GM12878 (cell line): ENCODE results near the gene OXER1. TPM values are rescaled to one million over a fixed set of nuclear protein-coding genes. Genes with fewer than 3 reads are reported as not detected.
A peak's percentile ranks its signal among the peaks of the same experiment; 100 is the strongest.

ENCODE experiments used
- ATAC-seq: fragments of 200-7000 bp; cut with Tn5 transposase; 3 replicates; pipeline ENCODE4 v1.9.1; 2020; ENCODE audit warnings: mild to moderate bottlenecking, moderate library complexity
- Bru-seq: library from RNA; stranded (reverse); fragments of 400-500 nt; gene quantifications from one replicate; lab custom pipeline; 2021; lab: Mats Ljungman, UMichigan
- BruChase-seq, 2 experiments: library from RNA; stranded (reverse); fragments of 400-500 nt; gene quantifications; one replicate each; lab custom pipeline; 2021; lab: Mats Ljungman, UMichigan
- BruUV-seq: library from RNA; stranded (reverse); fragments of 400-500 nt; replicated peaks from 2 replicates; lab custom pipeline; 2021; lab: Mats Ljungman, UMichigan
- CTCF ChIA-PET: fragments of 300-600 bp; sonication (Branson Sonifier 250); formaldehyde crosslinking; extraction: SDS; loops from one replicate; lab custom pipeline; 2021; ENCODE audit warnings: inconsistent platforms; lab: Yijun Ruan, JAX
- POLR2A ChIA-PET: fragments of 350-600 bp; formaldehyde crosslinking; extraction: SDS; loops from one replicate; lab custom pipeline; 2021; ENCODE audit warnings: inconsistent platforms; lab: Charles Lee
- RAD21 ChIA-PET: fragments of 300-600 bp; sonication (Branson Sonifier 250); formaldehyde crosslinking; loops from one replicate; lab custom pipeline; 2023; ENCODE audit warnings: antibody characterized with exemption; ENCODE audit not compliant: unreplicated experiment; lab: Charles Lee
- SMC1A ChIA-PET: fragments of 300-600 bp; sonication (Branson Sonifier 250); formaldehyde crosslinking; loops from one replicate; lab custom pipeline; 2023; ENCODE audit not compliant: unreplicated experiment, uncharacterized antibody; lab: Charles Lee
- DNase-seq: peaks from one replicate; pipeline ENCODE4 v3.0.0-alpha.2; 2011; ENCODE audit warnings: low read depth, low spot score
- FAIRE-seq: peaks from 3 replicates; lab custom pipeline; 2011; peaks lifted over from hg19 to GRCh38; lab: Jason Lieb, UNC
- H2AFZ ChIP-seq: 2 replicates; pipeline ENCODE4 v1.6.0; 2011; ENCODE audit warnings: low read depth, low read length, control low read depth; ENCODE audit not compliant: control insufficient read depth
- H3K27ac ChIP-seq: 2 replicates; pipeline ENCODE4 v1.5.1; 2011; ENCODE audit warnings: control low read depth; ENCODE audit not compliant: control insufficient read depth, insufficient read depth
- H3K27me3 ChIP-seq, 2 experiments: replicated peaks in 1 of 2; 2 replicates each; pipeline versions ENCODE4 v1.6.0 to v1.6.1; 2011; ENCODE audit warnings: low read length in 1 of 2; ENCODE audit not compliant: control insufficient read depth in 2 of 2, insufficient read depth in 2 of 2
- H3K36me3 ChIP-seq, 2 experiments: 2 replicates each; pipeline ENCODE4 v1.5.1; 2011; ENCODE audit warnings: low read length in 1 of 2; ENCODE audit not compliant: control insufficient read depth in 2 of 2, insufficient read depth in 2 of 2
- H3K4me1 ChIP-seq: 2 replicates; pipeline ENCODE4 v1.6.1; 2011; ENCODE audit warnings: mild to moderate bottlenecking, low read length, moderate library complexity, mixed read lengths; ENCODE audit not compliant: control insufficient read depth, insufficient read depth
- H3K4me2 ChIP-seq: 2 replicates; pipeline ENCODE4 v1.6.0; 2011; ENCODE audit warnings: control low read depth; ENCODE audit not compliant: control insufficient read depth, insufficient read depth
- H3K4me3 ChIP-seq: fragments of 200-600 bp; sonication (generic); 2 replicates; pipeline ENCODE4 v1.5.1; 2016
- H3K79me2 ChIP-seq: 2 replicates; pipeline ENCODE4 v1.6.0; 2011; ENCODE audit warnings: low read length; ENCODE audit not compliant: control insufficient read depth, insufficient read depth
- H3K9ac ChIP-seq: 2 replicates; pipeline ENCODE4 v1.8.0; 2011; ENCODE audit warnings: low read length, control low read depth, mixed read lengths; ENCODE audit not compliant: control insufficient read depth, insufficient read depth
- H3K9me3 ChIP-seq: replicated peaks from 3 replicates; pipeline ENCODE4 v1.5.1; 2011; ENCODE audit warnings: mild to moderate bottlenecking, low read length; ENCODE audit not compliant: control insufficient read depth, insufficient read depth
- H4K20me1 ChIP-seq: 2 replicates; pipeline ENCODE4 v1.6.0; 2011; ENCODE audit not compliant: control insufficient read depth, insufficient read depth
- EP300 ChIP-seq, 2 experiments: fragments of 150-350 bp in 1 of 2; IDR thresholded peaks; 2 replicates each; pipeline ENCODE4 v1.6.1; 2011 to 2012; ENCODE audit warnings: low read depth in 2 of 2, low read length in 2 of 2, borderline replicate concordance in 1 of 2, improper control_type of control experiment in 1 of 2, inconsistent platforms in 1 of 2; ENCODE audit not compliant: control insufficient read depth in 1 of 2
- HCFC1 ChIP-seq: fragments of 150-350 bp; IDR thresholded peaks from 2 replicates; pipeline ENCODE4 v1.6.1; 2014; ENCODE audit warnings: low read length
- JUNB ChIP-seq: IDR thresholded peaks from 2 replicates; pipeline ENCODE4 v1.6.1; 2016; ENCODE audit warnings: antibody characterized with exemption, mild to moderate bottlenecking
- KLF5 ChIP-seq: fragments of 450-650 bp; IDR thresholded peaks from 2 replicates; pipeline ENCODE4 v1.6.1; 2014; ENCODE audit warnings: mild to moderate bottlenecking; ENCODE audit not compliant: partially characterized antibody
- MEF2B ChIP-seq: fragments of 450-650 bp; IDR thresholded peaks from 2 replicates; pipeline ENCODE4 v1.6.1; 2018; ENCODE audit warnings: mild to moderate bottlenecking, moderate library complexity; ENCODE audit not compliant: partially characterized antibody, poor library complexity, severe bottlenecking
- MXI1 ChIP-seq: fragments of 150-350 bp; IDR thresholded peaks from 2 replicates; pipeline ENCODE4 v1.6.1; 2011; ENCODE audit warnings: low read depth, mild to moderate bottlenecking, inconsistent platforms, low read length, improper control_type of control experiment
- RELA ChIP-seq: fragments of 450-650 bp; IDR thresholded peaks from 2 replicates; pipeline ENCODE4 v1.8.0; 2014; ENCODE audit warnings: borderline replicate concordance; ENCODE audit not compliant: partially characterized antibody
- SIX5 ChIP-seq: IDR thresholded peaks from 2 replicates; pipeline ENCODE4 v1.6.1; 2011; ENCODE audit warnings: mild to moderate bottlenecking, low read depth, low read length, moderate library complexity; ENCODE audit not compliant: severe bottlenecking
- SMAD1 ChIP-seq: fragments of 450-650 bp; IDR thresholded peaks from 2 replicates; pipeline ENCODE4 v1.6.1; 2018; ENCODE audit warnings: mild to moderate bottlenecking, low read depth; ENCODE audit not compliant: partially characterized antibody
- SP1 ChIP-seq: IDR thresholded peaks from one replicate; pipeline ENCODE4 v1.6.1; 2011; ENCODE audit warnings: low read depth, low read length
- TBL1XR1 ChIP-seq: IDR thresholded peaks from 2 replicates; pipeline ENCODE4 v1.6.1; 2012; ENCODE audit warnings: low read depth, low read length, improper control_type of control experiment
- ZNF274 ChIP-seq: IDR thresholded peaks from one replicate; pipeline ENCODE4 v1.8.0; 2011; ENCODE audit not compliant: insufficient read length, insufficient read depth
- WGBS: methylation state at CpG from one replicate; pipeline ENCODE4 v1.1.6; 2016; ENCODE audit warnings: low lambda C conversion rate; ENCODE audit not compliant: insufficient replicate concordance, insufficient coverage; ENCODE audit errors: missing lambda C conversion rate; 5-methylcytosine and 5-hydroxymethylcytosine counted together
- in situ Hi-C: fragments of 300-500 bp; cut with MboI; formaldehyde crosslinking; loops from 9 replicates; pipeline ENCODE4 v1.14.3; 2018; ENCODE audit warnings: mixed read lengths
- intact Hi-C: fragments of 100-400 bp; cut with micrococcal nuclease; formaldehyde crosslinking; loops from one replicate; pipeline ENCODE4 v1.14.2; 2022; ENCODE audit not compliant: unreplicated experiment
- long read RNA-seq, 2 experiments: library from polyadenylated mRNA; unstranded; transcript quantifications; one replicate each; pipeline ENCODE4 v2.0.0, GENCODE V29; 2019 to 2020
- polyA minus RNA-seq, 3 experiments: library from RNA; depleted of rRNA, polyadenylated mRNA; stranded (reverse); fragments of >200 nt; gene quantifications; 2 replicates each; pipeline ENCODE4 v1.2.3, GENCODE V29; 2011
- polyA plus RNA-seq, 11 experiments: library from polyadenylated mRNA; depleted of rRNA in 4 of 11; unstranded in 6 of 11; stranded (reverse) in 5 of 11; fragments of >200 nt; fragmentation: Nextera tagmentation in 4 of 11; fragmentation: Illumina TruSeq in 1 of 11; extraction: Ambion mirVana in 4 of 11; extraction: Trizol in 1 of 11; gene quantifications; 1 replicate in 1 of 11; 2 replicates in 10 of 11; pipeline versions ENCODE4 v1.2.1 to v1.2.3, GENCODE V29; 2011 to 2016; ENCODE audit warnings: inconsistent platforms in 2 of 11, missing spikeins in 2 of 11, low read depth in 1 of 11
- total RNA-seq, 4 experiments: library from RNA; depleted of rRNA in 3 of 4; stranded (reverse); fragments of >200 nt in 3 of 4; fragmentation: Illumina TruSeq in 1 of 4; extraction: Trizol in 1 of 4; gene quantifications; 2 replicates each; pipeline versions ENCODE4 v1.2.1 to v1.2.3, GENCODE V29; 2013 to 2021
- TF ChIP-seq, protein P1 (sequence below): fragments of 150-350 bp; IDR thresholded peaks from 2 replicates; pipeline ENCODE4 v1.6.1; 2014; ENCODE audit warnings: mild to moderate bottlenecking, low read depth, low read length
- TF ChIP-seq, protein P2 (sequence below): IDR thresholded peaks from 2 replicates; pipeline ENCODE4 v1.6.1; 2012; ENCODE audit warnings: low read length, inconsistent platforms
- TF ChIP-seq, protein P3 (sequence below): fragments of 450-650 bp; IDR thresholded peaks from 2 replicates; pipeline ENCODE4 v1.6.1; 2017; ENCODE audit warnings: mild to moderate bottlenecking, low read depth, inconsistent platforms; ENCODE audit not compliant: poor library complexity, severe bottlenecking

Gene OXER1, protein sequence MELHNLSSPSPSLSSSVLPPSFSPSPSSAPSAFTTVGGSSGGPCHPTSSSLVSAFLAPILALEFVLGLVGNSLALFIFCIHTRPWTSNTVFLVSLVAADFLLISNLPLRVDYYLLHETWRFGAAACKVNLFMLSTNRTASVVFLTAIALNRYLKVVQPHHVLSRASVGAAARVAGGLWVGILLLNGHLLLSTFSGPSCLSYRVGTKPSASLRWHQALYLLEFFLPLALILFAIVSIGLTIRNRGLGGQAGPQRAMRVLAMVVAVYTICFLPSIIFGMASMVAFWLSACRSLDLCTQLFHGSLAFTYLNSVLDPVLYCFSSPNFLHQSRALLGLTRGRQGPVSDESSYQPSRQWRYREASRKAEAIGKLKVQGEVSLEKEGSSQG
- 4.2 and 6.5 TPM in 2 replicates for total RNA-seq (2013; cell fraction: nucleolus; rRNA removed)
- 2.5 and 2.9 TPM in 2 replicates for total RNA-seq (2014; rRNA removed)
- 1.6 and 2.0 TPM in 2 replicates for total RNA-seq (2014; rRNA removed; fragmentation: Illumina TruSeq; extraction: Trizol)
- total RNA-seq (2021), result 6.6 and 7.6 TPM in 2 replicates
- polyA plus RNA-seq (2011; ENCODE audit: low read depth), result 3.2 TPM
- 1.4 and 3.8 TPM in 2 replicates for polyA plus RNA-seq (2011; rRNA removed)
- polyA plus RNA-seq (2011; cell fraction: cytosol; rRNA removed), result 4.1 and 6.7 TPM in 2 replicates
- polyA plus RNA-seq (2011; cell fraction: nucleus; rRNA removed), result 22.8 and 24.8 TPM in 2 replicates
- 4.7 and 6.5 TPM in 2 replicates for polyA plus RNA-seq (2012)
- 0.51 and 2.0 TPM in 2 replicates for polyA plus RNA-seq (2014; fragmentation: Illumina TruSeq; extraction: Trizol)
- under 1 TPM; 0.11 to 0.13 TPM for polyA plus RNA-seq (2014; fragmentation: Nextera tagmentation; extraction: Ambion mirVana)
- 6.1 and 6.6 TPM in 2 replicates for polyA plus RNA-seq (2014; rRNA removed)
- polyA plus RNA-seq (2016; fragmentation: Nextera tagmentation; extraction: Ambion mirVana), result 1 to 10 TPM; 5.3 to 8.6 TPM
- polyA minus RNA-seq (2011; rRNA and poly(A)+ RNA removed), result 3.1 and 6.3 TPM in 2 replicates
- polyA minus RNA-seq (2011; cell fraction: cytosol; rRNA and poly(A)+ RNA removed), result 1.3 and 2.5 TPM in 2 replicates
- polyA minus RNA-seq (2011; cell fraction: nucleus; rRNA and poly(A)+ RNA removed), result 3.4 and 6.2 TPM in 2 replicates
- percentile 54 among the genes with signal in this experiment for Bru-seq, nascent RNA
- BruChase-seq, experiment 1, labeled RNA remaining after a 6-hour chase, result percentile 75 among the genes with signal in this experiment
- percentile 63 among the genes with signal in this experiment for BruChase-seq, experiment 2, labeled RNA remaining after a 2-hour chase
- long read RNA-seq, experiment 1, partial matches to known transcripts, result 0 of 2 reads
- long read RNA-seq, experiment 1, other reads (novel, unspliced or antisense), result 0 of 2 reads
- long read RNA-seq, experiment 2, result 0 reads

DNA sequence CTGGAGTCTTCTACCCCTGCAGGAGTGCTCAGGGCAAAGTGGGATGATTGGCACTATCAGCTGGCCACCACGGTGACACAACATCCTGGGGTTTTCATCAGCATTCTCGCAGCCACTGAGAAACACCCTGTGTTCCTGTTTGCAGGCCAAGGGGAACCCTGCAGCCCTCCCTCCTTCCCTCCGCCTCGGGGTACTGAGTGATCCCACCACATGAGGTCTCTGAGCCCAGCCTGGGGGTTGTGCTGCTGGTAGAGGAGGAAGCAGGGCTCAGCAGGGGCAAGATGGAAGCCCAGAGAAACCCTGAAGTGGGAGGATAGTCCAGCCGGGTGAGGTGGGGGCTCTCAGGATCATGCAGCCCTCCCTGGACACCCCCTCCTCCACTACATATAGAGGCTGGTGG, at the start of gene OXER1:
Gene OXER1, minus strand, starts transcription at position 40 of the 400 bp plus-strand sequence. CDS start 73 bp downstream, outside the sequence.
- Histone ChIP-seq H3K36me3 (no peaks in the 10 kb centered on the region; a peak in 2 of 4 replicates), H3K4me2 (no peak within 1 kb of the TSS), H3K9me3 (no peaks in the 10 kb centered on the region), H3K4me1 (no peaks in the 10 kb centered on the region), H3K4me3 (no peak within 1 kb of the TSS), H2AFZ (no peak within 1 kb of the TSS), H3K27ac (no peak within 1 kb of the TSS), H3K79me2 (no peaks in the 10 kb centered on the region), H3K27me3 (no peaks in the 10 kb centered on the region), H4K20me1 (no peaks in the 10 kb centered on the region), H3K9ac (no peak within 1 kb of the TSS)
- ChIA-PET RAD21 (interaction anchor here (0.6 kb wide), 1 partner anchor 31 kb away, joined by 5 read pairs; no protein-coding TSS in a partner anchor), SMC1A (no interaction called here), POLR2A (no interaction called here), CTCF (no interaction called here)
- intact Hi-C loops (no loop called here), in situ Hi-C loops (no loop called here)
- no peak for DNase-seq
- BruUV-seq, result no TSS peak
- ATAC-seq, result no peak
- no peak for FAIRE-seq
- WGBS, result 30% methylated on average over 5 of the region's 5 CpGs
- TF ChIP-seq HCFC1 (no peak), ZNF274 (no peak), SMAD1 (no peak), SIX5 (no peak), SP1 (no peak), EP300 (IDR thresholded peaks at IDR 0.05; ENCODE audit: borderline replicate concordance in 1 of 2, control insufficient read depth in 1 of 2, low read depth in 2 of 2, low read length in 2 of 2) (no peak), MXI1 (no peak), RELA (no peak), JUNB (no peak), TBL1XR1 (no peak), MEF2B (no peak), KLF5 (no peak)
- TF ChIP-seq, protein P1, sequence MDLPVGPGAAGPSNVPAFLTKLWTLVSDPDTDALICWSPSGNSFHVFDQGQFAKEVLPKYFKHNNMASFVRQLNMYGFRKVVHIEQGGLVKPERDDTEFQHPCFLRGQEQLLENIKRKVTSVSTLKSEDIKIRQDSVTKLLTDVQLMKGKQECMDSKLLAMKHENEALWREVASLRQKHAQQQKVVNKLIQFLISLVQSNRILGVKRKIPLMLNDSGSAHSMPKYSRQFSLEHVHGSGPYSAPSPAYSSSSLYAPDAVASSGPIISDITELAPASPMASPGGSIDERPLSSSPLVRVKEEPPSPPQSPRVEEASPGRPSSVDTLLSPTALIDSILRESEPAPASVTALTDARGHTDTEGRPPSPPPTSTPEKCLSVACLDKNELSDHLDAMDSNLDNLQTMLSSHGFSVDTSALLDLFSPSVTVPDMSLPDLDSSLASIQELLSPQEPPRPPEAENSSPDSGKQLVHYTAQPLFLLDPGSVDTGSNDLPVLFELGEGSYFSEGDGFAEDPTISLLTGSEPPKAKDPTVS, result no peak
- TF ChIP-seq, protein P2, sequence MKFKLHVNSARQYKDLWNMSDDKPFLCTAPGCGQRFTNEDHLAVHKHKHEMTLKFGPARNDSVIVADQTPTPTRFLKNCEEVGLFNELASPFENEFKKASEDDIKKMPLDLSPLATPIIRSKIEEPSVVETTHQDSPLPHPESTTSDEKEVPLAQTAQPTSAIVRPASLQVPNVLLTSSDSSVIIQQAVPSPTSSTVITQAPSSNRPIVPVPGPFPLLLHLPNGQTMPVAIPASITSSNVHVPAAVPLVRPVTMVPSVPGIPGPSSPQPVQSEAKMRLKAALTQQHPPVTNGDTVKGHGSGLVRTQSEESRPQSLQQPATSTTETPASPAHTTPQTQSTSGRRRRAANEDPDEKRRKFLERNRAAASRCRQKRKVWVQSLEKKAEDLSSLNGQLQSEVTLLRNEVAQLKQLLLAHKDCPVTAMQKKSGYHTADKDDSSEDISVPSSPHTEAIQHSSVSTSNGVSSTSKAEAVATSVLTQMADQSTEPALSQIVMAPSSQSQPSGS, result no peak
- TF ChIP-seq, protein P3, sequence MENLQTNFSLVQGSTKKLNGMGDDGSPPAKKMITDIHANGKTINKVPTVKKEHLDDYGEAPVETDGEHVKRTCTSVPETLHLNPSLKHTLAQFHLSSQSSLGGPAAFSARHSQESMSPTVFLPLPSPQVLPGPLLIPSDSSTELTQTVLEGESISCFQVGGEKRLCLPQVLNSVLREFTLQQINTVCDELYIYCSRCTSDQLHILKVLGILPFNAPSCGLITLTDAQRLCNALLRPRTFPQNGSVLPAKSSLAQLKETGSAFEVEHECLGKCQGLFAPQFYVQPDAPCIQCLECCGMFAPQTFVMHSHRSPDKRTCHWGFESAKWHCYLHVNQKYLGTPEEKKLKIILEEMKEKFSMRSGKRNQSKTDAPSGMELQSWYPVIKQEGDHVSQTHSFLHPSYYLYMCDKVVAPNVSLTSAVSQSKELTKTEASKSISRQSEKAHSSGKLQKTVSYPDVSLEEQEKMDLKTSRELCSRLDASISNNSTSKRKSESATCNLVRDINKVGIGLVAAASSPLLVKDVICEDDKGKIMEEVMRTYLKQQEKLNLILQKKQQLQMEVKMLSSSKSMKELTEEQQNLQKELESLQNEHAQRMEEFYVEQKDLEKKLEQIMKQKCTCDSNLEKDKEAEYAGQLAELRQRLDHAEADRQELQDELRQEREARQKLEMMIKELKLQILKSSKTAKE, result no peak
